WTC11 (cell line): Measurements from ENCODE around the gene C20orf141. TPM values are rescaled to one million over a fixed set of nuclear protein-coding genes. Genes with fewer than 3 reads are reported as not detected.

Source experiments
- ATAC-seq: fragments of 200-7000 bp; cut with Tn5 transposase; 2 replicates; pipeline ENCODE4 v1.10.0; 2021; ENCODE audit warnings: mild to moderate bottlenecking, moderate library complexity
- Bru-seq: library from RNA; stranded (reverse); fragments of 400-500 nt; gene quantifications from one replicate; lab custom pipeline; 2021; lab: Mats Ljungman, UMichigan
- CTCF ChIA-PET: fragments of 300-600 bp; sonication (Branson Sonifier 250); formaldehyde crosslinking; loops from one replicate; lab custom pipeline; 2021; ENCODE audit warnings: antibody characterized with exemption; lab: Charles Lee
- POLR2A ChIA-PET: fragments of 350-600 bp; sonication (Branson Sonifier 250); formaldehyde crosslinking; loops from one replicate; lab custom pipeline; 2021; ENCODE audit warnings: antibody characterized with exemption; lab: Charles Lee
- DNase-seq: peaks from one replicate; pipeline ENCODE4 v3.0.0; 2021; ENCODE audit warnings: low spot score
- H3K27ac Mint-ChIP-seq: 2 replicates; pipeline ENCODE4 v1.8.0; 2021; ENCODE audit warnings: mixed read lengths
- H3K27me3 Mint-ChIP-seq: 2 replicates; pipeline ENCODE4 v1.8.0; 2021; ENCODE audit warnings: low read depth, mild to moderate bottlenecking, moderate library complexity, mixed read lengths
- H3K36me3 Mint-ChIP-seq: 2 replicates; pipeline ENCODE4 v1.8.0; 2021; ENCODE audit warnings: mixed read lengths
- H3K4me1 Mint-ChIP-seq: 2 replicates; pipeline ENCODE4 v1.8.0; 2022; ENCODE audit warnings: mixed read lengths
- H3K4me3 Mint-ChIP-seq: 2 replicates; pipeline ENCODE4 v1.8.0; 2021; ENCODE audit warnings: mild to moderate bottlenecking, moderate library complexity, mixed read lengths
- H3K9me3 Mint-ChIP-seq: 2 replicates; pipeline ENCODE4 v1.8.0; 2021; ENCODE audit warnings: mixed read lengths
- ATF3 ChIP-seq: sonication (generic); formaldehyde crosslinking; conservative IDR thresholded peaks from 2 replicates; pipeline ENCODE4 v1.8.1; 2022; ENCODE audit warnings: mild to moderate bottlenecking, missing genetic modification reagents
- CDX4 ChIP-seq: fragments of 250-450 bp; sonication (Bioruptor Pico); IDR thresholded peaks from 2 replicates; pipeline ENCODE4 v1.9.0; 2021; ENCODE audit warnings: moderate library complexity, mild to moderate bottlenecking, inconsistent platforms, borderline replicate concordance
- E2F4 ChIP-seq: sonication (generic); formaldehyde crosslinking; IDR thresholded peaks from 2 replicates; pipeline ENCODE4 v1.8.1; 2022; ENCODE audit warnings: low read depth, mild to moderate bottlenecking, moderate library complexity, missing genetic modification reagents, borderline replicate concordance
- E2F5 ChIP-seq: sonication (generic); formaldehyde crosslinking; IDR thresholded peaks from 2 replicates; pipeline ENCODE4 v1.8.1; 2022; ENCODE audit warnings: mild to moderate bottlenecking, moderate library complexity, missing genetic modification reagents
- ELF4 ChIP-seq: sonication (generic); formaldehyde crosslinking; IDR thresholded peaks from 2 replicates; pipeline ENCODE4 v1.8.1; 2022; ENCODE audit warnings: low read depth, mild to moderate bottlenecking, moderate library complexity, missing genetic modification reagents
- ERG ChIP-seq: fragments of 250-450 bp; sonication (Bioruptor Pico); IDR thresholded peaks from 2 replicates; pipeline ENCODE4 v1.8.0; 2021; ENCODE audit warnings: mild to moderate bottlenecking
- ESRRA ChIP-seq: sonication (generic); formaldehyde crosslinking; IDR thresholded peaks from 2 replicates; pipeline ENCODE4 v1.8.1; 2022; ENCODE audit warnings: mild to moderate bottlenecking, missing genetic modification reagents, borderline replicate concordance
- FOXK1 ChIP-seq: sonication (generic); formaldehyde crosslinking; IDR thresholded peaks from 2 replicates; pipeline ENCODE4 v1.8.0; 2022; ENCODE audit warnings: mild to moderate bottlenecking, moderate library complexity, missing genetic modification reagents
- GABPB1 ChIP-seq: sonication (generic); formaldehyde crosslinking; IDR thresholded peaks from 2 replicates; pipeline ENCODE4 v1.8.1; 2023; ENCODE audit warnings: mild to moderate bottlenecking, missing genetic modification reagents
- GRHL2 ChIP-seq: fragments of 250-450 bp; sonication (Bioruptor Pico); IDR thresholded peaks from 2 replicates; pipeline ENCODE4 v1.8.0; 2022; ENCODE audit warnings: mild to moderate bottlenecking, moderate library complexity; ENCODE audit not compliant: insufficient replicate concordance, severe bottlenecking
- IRF1 ChIP-seq: sonication (generic); formaldehyde crosslinking; IDR thresholded peaks from 2 replicates; pipeline ENCODE4 v1.8.0; 2023; ENCODE audit warnings: missing genetic modification reagents
- JUN ChIP-seq: sonication (generic); formaldehyde crosslinking; IDR thresholded peaks from 2 replicates; pipeline ENCODE4 v1.8.0; 2023; ENCODE audit warnings: mild to moderate bottlenecking, missing genetic modification reagents
- MAX ChIP-seq: sonication (generic); formaldehyde crosslinking; IDR thresholded peaks from 2 replicates; pipeline ENCODE4 v1.8.0; 2022; ENCODE audit warnings: mild to moderate bottlenecking, missing genetic modification reagents
- MYBL2 ChIP-seq: sonication (generic); formaldehyde crosslinking; IDR thresholded peaks from 2 replicates; pipeline ENCODE4 v1.8.1; 2023; ENCODE audit warnings: mild to moderate bottlenecking, moderate library complexity, missing genetic modification reagents
- NFE2L1 ChIP-seq: sonication (generic); formaldehyde crosslinking; IDR thresholded peaks from 2 replicates; pipeline ENCODE4 v1.8.1; 2023; ENCODE audit warnings: missing genetic modification reagents
- OVOL2 ChIP-seq: fragments of 250-450 bp; sonication (Bioruptor Pico); IDR thresholded peaks from 2 replicates; pipeline ENCODE4 v1.9.0; 2021; ENCODE audit warnings: mild to moderate bottlenecking, borderline replicate concordance
- SMAD3 ChIP-seq: sonication (generic); formaldehyde crosslinking; IDR thresholded peaks from 2 replicates; pipeline ENCODE4 v1.8.0; 2022; ENCODE audit warnings: missing genetic modification reagents, mild to moderate bottlenecking, borderline replicate concordance
- SP1 ChIP-seq: sonication (generic); formaldehyde crosslinking; conservative IDR thresholded peaks from 2 replicates; pipeline ENCODE4 v1.8.1; 2022; ENCODE audit warnings: missing genetic modification reagents
- TEAD1 ChIP-seq: sonication (generic); formaldehyde crosslinking; IDR thresholded peaks from 2 replicates; pipeline ENCODE4 v1.8.0; 2022; ENCODE audit warnings: mild to moderate bottlenecking, missing genetic modification reagents
- TEAD4 ChIP-seq: sonication (generic); formaldehyde crosslinking; IDR thresholded peaks from 2 replicates; pipeline ENCODE4 v1.8.0; 2022; ENCODE audit warnings: mild to moderate bottlenecking, missing genetic modification reagents
- ZNF232 ChIP-seq: sonication (generic); formaldehyde crosslinking; IDR thresholded peaks from 2 replicates; pipeline ENCODE4 v1.8.0; 2022; ENCODE audit warnings: mild to moderate bottlenecking, missing genetic modification reagents
- ZNF396 ChIP-seq: fragments of 250-450 bp; sonication (Bioruptor Pico); IDR thresholded peaks from 2 replicates; pipeline ENCODE4 v1.8.0; 2021; ENCODE audit warnings: mild to moderate bottlenecking, moderate library complexity, borderline replicate concordance
- ZNF512 ChIP-seq: sonication (generic); formaldehyde crosslinking; IDR thresholded peaks from 2 replicates; pipeline ENCODE4 v1.8.1; 2022; ENCODE audit warnings: missing genetic modification reagents, borderline replicate concordance
- ZSCAN18 ChIP-seq: fragments of 250-450 bp; sonication (Bioruptor Pico); IDR thresholded peaks from 2 replicates; pipeline ENCODE4 v2.1.2; 2022; ENCODE audit warnings: mild to moderate bottlenecking, moderate library complexity
- long read RNA-seq, 3 experiments: library from RNA in 1 of 3; library from capped mRNA in 1 of 3; library from polyadenylated mRNA in 1 of 3; unstranded in 2 of 3; stranded (forward) in 1 of 3; transcript quantifications; one replicate each; pipeline ENCODE4 v2.0.0, GENCODE V29; 2021
- total RNA-seq: library from RNA; stranded (reverse); gene quantifications from 3 replicates; pipeline ENCODE4 v1.2.3, GENCODE V29; 2021

The C20orf141 gene
- not detected in 3 replicates for total RNA-seq
- Bru-seq, nascent RNA, result not detected
- long read RNA-seq, experiment 1, result 0 reads
- long read RNA-seq, experiment 2, result 0 reads
- long read RNA-seq, experiment 3, result 0 reads

GRCh38 chr20:2814587-2815051 lies at the start of gene C20orf141:
C20orf141 (plus strand) TSS chr20:2814987; CDS start chr20:2815185, 198 bp downstream.
- ChIA-PET CTCF (interaction anchor here (0.8 to 1.4 kb wide), 3 partner anchors 22 to 59 kb away, joined by 3 to 5 read pairs (median 4); no protein-coding TSS in a partner anchor), POLR2A (no interaction called here)
- TF ChIP-seq GABPB1 (CRISPR knock-in tag) (no peak), MAX (no peak), MYBL2 (CRISPR knock-in tag) (no peak), NFE2L1 (no peak), ZNF232 (CRISPR knock-in tag) (no peak), ESRRA (no peak), SMAD3 (CRISPR knock-in tag) (no peak), E2F5 (CRISPR knock-in tag) (no peak), E2F4 (no peak)
- Mint-ChIP-seq H3K36me3 (no peaks in the 10 kb centered on the region), H3K27me3 (peaks cover 55% of the 10 kb centered on the region), H3K4me3 (no peak within 1 kb of the TSS), H3K4me1 (no peaks in the 10 kb centered on the region; the same call in 1 of the 2 replicates), H3K9me3 (peaks cover 21% of the 10 kb centered on the region), H3K27ac (no peak within 1 kb of the TSS)
- ATAC-seq, result no peak
- no peak for DNase-seq

GRCh38 chr20:2767768-2768631 lies 46.8 kb upstream of the C20orf141 start:
- ChIA-PET POLR2A (no interaction called here), CTCF (interaction anchor here (1.7 to 2.3 kb wide), 2 partner anchors 16 to 84 kb away, joined by 6 to 9 read pairs; no protein-coding TSS in a partner anchor)
- no peak overlapping the region for H3K27ac Mint-ChIP-seq
- no peaks in the 10 kb centered on the region for H3K9me3 Mint-ChIP-seq
- H3K27me3 Mint-ChIP-seq, result peaks cover 8% of the 10 kb centered on the region; the same call in 1 of the 2 replicates
- H3K4me3 Mint-ChIP-seq, result no peak overlapping the region
- H3K4me1 Mint-ChIP-seq, result no peaks in the 10 kb centered on the region
- DNase-seq (no peak), ATAC-seq (peak; percentile 39; the same call in 1 of the 2 replicates)
- H3K36me3 Mint-ChIP-seq, result no peaks in the 10 kb centered on the region
- no peak for TF ChIP-seq ERG
- no peak for TF ChIP-seq ZNF396 (CRISPR knock-in tag)
- TF ChIP-seq JUN (CRISPR knock-in tag), result no peak
- TF ChIP-seq ATF3 (CRISPR knock-in tag), result no peak
- no peak for TF ChIP-seq ZNF512 (CRISPR knock-in tag)
- no peak for TF ChIP-seq ELF4 (CRISPR knock-in tag)
- no peak for TF ChIP-seq OVOL2
- TF ChIP-seq E2F5 (CRISPR knock-in tag), result no peak
- TF ChIP-seq SP1 (CRISPR knock-in tag), result no peak
- TF ChIP-seq GRHL2 (CRISPR knock-in tag), result no peak
- no peak for TF ChIP-seq CDX4 (CRISPR knock-in tag)
- no peak for TF ChIP-seq IRF1
- no peak for TF ChIP-seq TEAD4 (CRISPR knock-in tag)
- no peak for TF ChIP-seq ZSCAN18 (CRISPR knock-in tag)
- TF ChIP-seq TEAD1 (CRISPR knock-in tag), result no peak
- no peak for TF ChIP-seq FOXK1 (CRISPR knock-in tag)
